HG02610 (cell line): Measurements from ENCODE around the gene ALPI.

Experiments
- ATAC-seq: cut with Tn5 transposase; IDR thresholded peaks from one replicate; pipeline ENCODE4 v1.9.1; 2021; ENCODE audit warnings: mild to moderate bottlenecking, moderate library complexity; ENCODE audit not compliant: unreplicated experiment

The ALPI gene

DNA sequence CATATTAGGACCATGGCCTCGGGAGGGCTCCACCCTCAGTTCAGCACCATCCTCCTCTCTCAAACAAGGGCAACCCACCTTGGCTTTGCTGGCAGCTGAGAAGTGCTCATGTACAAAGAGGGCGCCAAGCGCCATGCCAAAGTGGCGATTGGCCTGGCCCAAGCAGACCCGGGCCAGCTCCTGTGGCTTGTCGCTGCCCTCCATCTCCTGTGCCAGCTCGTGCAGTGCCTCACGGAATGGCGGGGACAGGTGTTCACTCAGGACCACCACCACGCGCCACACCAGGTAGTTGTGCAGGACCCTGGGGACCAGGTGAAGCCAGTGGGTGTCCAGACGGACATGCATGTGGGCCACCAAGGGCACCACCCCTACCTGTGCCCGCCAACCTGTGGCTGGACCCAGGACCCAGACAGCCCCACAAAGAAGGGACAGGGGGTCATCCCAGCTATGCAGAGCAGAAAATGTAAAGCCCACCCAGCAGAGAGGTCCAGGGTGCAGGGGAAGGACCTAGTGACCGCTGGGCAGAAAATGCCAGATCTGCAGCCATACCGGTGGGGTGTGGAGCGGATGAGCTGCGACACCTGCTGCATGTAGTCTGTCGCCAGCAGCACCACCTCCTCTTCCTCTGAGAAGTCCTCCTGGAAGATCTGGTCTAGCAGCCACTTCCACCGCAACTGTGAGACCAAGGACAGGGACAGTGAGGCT lies 28.1 kb downstream of the ALPI start:
- no peak for ATAC-seq

DNA sequence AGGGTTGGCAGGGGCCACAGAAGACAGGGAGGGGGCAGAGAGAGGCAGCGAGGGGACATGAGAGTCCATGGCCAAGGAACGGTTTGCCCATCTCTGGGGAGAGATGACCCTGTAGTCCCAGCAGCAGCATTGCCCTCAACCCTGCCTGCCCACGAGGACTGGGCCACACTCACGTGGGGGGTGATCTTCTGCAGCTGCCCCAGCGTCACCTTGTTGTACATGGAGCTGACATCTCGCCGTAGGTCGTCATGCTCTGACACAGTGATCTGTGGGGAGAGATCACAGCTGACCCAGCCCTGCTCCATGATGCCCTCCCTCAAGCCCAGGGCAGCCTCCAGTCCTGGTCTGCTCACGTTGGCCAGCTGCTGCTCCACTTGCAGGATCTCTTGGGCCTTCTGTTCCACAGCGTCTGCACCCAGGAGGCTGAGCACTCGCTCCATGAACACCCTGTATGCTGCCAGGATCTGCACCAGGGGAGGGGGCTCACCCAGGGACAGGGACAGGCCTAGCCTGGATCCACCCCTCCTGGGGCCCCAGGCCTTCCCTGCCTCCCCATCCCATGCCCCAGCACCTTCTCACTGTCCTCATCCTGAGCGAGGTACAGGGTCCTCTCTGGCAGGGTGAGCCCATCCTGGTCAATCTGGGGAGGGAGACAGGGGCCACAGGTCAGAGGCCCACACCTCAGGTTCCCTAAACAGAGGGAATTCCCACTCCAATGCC lies 28.8 kb downstream of the ALPI start:
- no peak for ATAC-seq

DNA sequence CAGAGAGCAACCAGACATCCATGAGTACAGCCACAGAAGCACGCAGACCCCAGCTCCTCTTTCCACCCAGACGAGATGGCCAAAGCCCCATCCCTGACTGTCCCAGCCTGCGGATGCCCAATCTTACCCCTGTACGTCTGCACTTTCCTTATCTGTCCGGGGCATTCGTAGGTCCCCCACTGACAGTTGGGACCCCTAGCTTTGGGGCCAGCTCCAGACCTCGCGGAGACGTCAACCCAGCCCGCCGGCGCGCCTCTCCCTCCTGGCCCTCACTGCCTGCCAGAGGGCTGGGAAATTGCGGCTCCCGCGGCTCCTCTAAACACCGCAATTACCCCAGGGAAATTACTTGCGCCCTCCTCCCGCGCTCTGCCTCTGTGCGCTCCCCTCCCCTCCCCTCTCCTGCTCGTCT lies 29.4 kb downstream of the ALPI start:
- no peak for ATAC-seq

DNA sequence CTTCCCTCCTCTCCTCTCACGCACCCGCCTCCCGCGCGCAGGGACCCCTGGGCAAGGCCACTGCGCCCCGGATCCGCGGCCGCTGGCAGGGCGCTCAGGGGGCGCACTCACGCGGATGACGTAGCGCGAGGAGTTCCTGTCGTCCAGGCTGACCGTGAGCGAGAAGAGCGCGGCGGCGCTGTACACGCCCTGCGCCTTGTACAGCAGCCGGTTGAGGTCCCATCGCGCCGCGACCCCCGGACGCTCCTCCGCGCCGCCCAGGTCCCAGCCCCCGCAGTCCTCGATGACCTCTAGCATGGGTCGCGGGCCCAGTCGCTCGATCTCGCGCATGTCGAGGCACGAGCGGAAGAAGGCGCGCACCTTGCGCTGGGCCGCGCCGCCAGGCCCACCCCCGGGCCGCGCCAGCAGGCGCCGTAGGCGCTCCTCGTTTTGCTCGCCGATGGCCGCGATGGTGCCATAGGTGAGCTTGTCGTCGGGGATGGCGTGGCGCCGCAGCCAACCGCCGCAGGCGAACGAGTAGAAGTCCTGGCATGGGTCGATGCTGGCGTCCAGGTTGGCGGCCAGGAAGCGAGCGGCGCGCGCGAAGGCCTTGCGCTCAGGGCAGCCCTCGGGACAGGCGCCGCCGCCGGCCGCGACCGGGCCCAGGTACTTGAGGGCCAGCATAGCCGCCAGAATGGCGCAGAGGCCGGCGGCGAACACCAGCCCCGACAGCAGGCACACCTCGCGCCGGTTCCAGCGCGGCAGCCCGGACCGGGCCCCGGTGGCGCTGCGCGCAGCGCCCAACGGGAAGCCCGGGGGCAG lies 30.0 kb downstream of the ALPI start:
- no peak for ATAC-seq

- no peak for ATAC-seq
Measured at GRCh38 chr2:232486558-232487384, 30.8 kb downstream of the ALPI start.

DNA sequence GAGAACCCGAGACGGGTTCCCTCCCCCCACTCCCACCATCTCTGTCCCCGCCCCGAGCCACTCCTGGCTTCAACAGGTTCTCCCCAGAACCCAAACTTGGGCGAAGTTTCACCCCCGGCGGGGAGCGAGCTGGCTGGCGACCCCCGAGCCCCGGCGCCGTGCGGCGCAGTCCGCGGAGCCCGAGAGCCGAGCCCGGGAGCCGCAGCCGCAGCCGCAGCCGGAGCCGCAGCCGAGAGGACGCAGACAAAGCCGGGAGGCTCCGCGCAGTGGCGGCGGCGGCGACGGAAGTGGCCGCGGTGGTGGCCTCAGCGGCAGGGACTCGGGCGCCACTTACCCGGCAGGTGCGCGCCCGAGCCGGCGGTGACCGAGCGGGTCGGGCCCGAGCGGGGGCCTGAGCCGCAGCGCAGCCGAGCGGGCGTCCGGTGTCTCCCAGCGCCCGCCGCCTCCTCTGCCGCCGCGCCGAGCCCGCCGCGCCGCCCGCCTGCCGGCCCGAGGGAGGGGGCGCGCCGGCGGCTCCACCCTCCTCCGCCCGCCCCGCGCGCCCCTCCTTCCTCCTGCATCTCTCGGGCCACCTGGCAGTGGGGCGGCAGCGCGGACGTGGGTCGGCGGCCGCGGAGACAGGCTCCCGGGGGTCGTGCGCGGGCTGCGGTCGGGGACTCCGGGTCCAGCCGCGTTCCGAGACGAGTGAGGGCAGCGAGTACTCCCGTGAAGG lies 31.6 kb downstream of the ALPI start, which contains the start of gene ECEL1:
Gene ECEL1, minus strand, starts transcription at position 450 of the 712 bp plus-strand sequence. CDS start 1,181 bp downstream, outside the sequence.
- no peak for ATAC-seq

GRCh38 chr2:232488097-232488711 lies 32.3 kb downstream of the ALPI start:
- ATAC-seq, result no peak

DNA sequence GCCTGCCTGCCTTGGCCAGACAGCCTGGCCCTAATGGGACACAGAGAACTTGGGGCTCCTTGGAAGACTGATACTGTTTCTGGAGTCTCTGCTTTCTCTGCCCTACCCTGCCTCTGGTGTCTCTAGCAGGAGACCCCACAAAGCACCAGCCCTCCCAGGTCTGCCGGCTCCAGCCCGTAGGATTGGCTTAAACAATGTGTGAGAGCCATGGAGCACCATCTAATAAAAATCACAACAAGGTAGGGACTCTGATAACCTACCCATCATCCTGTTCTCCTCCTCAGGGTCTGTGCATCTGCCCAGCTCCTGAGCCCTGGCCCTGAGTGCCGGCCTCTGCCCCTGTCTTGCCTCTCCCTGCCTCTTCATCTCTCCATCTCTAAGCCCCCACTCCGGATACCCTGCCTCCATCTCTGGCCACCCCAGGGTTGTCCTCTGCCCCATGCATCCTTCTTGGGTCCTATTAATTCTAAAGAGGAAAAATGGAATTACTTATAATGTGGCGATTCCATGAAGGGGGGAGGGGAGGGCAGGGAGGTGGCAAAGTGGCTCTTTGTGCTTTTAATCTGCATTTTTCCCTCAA lies 32.9 kb downstream of the ALPI start:
- ATAC-seq, result no peak

- ATAC-seq, result no peak
Measured at GRCh38 chr2:232489516-232490220, 33.7 kb downstream of the ALPI start.

GRCh38 chr2:232490221-232491138 lies 34.5 kb downstream of the ALPI start:
- ATAC-seq, result no peak

DNA sequence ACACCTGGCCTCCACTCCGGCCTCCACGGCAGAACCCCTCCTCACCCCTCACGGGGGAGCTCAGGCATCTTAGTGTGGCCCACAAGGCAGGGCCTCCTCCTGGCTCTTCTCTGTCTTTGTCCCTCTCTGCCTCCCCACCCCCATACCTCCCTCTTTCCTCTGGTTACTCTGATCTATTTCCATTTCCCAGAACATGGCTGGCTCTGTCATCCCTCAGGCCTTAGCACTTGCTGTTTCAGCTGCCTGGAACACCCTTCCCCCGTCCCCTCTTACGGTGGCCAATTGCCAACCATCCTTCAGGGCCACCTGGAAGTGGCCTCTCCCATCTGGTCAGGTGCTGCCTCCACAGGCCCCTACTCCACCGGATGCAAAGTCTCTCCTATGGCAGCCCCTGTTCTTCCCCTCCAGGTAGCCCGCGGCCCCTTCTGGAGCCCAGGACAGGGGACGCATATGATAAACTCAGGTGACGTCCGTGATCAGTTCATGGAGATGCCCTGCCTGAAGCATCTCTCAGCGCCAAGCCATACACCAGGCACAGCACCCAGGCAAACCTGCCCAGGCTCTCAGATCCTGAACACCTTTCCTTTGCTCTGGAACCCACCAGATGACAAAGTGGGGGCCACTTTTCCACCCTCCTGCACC lies 35.3 kb downstream of the ALPI start:
- no peak for ATAC-seq

DNA sequence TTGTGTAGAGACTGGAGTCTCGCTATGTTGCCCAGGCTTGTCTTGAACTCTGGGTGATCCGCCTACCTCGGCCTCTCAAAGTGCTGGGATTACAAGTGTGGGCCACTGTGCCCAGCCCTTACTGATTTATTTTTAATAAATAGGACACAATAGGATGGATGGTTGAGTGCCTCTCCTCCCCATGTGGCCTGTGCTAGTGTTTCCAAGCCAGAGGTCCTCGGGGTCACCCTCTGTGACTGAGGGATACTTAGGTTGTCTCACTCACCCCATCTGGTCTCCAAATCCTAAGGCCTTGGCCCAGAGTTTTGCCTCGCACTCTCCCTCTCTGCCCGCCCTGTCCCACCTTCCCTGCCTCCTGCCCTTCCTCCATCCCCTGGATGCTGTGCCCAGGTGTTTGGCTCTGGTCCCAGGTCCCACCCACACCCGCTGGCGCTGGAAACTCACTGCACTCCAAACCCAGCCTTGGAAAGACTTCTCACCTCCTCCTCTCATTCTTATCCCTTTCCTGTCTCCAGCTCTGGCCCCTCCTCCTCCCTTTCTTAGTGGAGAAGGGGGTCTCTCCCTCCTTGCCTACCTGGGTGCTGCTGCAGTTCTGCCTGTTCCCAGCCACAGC lies 36.4 kb downstream of the ALPI start:
- ATAC-seq, result no peak

DNA sequence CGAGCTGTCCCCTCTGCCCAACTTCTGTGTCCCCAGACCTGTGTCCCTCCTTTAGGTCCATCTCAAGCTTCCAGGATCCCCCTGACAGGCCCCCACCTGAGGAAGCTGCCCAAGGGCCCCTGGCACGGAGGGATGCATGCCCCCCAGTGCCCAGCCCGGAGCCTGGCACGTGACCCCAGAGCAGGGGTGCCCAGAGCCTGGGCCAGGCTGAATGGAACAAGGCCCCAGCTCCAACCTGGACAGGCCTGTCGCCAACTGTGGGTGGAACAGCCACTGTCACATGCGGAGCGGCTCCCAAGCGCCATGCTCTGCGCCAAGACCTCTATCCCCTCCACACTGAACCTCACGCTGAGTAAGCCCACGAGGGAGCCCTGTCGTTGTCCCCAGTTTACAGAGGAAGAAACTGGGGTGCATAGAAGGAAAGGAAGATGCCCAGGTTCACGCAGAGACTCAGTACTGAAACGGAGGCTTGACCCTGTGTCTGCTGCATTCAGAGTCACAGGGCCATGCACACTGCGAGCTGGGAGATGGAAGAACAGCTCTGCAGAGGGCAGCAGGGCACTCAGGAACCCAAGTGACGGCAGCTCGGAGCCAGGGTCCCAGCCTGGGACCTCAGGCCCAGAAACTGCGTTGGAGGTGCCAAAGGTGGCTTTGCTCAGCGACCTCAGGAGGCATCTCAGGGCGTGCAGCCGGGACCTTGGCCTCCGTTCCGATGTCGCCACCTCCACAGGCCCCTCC lies 37.2 kb downstream of the ALPI start:
- no peak for ATAC-seq

DNA sequence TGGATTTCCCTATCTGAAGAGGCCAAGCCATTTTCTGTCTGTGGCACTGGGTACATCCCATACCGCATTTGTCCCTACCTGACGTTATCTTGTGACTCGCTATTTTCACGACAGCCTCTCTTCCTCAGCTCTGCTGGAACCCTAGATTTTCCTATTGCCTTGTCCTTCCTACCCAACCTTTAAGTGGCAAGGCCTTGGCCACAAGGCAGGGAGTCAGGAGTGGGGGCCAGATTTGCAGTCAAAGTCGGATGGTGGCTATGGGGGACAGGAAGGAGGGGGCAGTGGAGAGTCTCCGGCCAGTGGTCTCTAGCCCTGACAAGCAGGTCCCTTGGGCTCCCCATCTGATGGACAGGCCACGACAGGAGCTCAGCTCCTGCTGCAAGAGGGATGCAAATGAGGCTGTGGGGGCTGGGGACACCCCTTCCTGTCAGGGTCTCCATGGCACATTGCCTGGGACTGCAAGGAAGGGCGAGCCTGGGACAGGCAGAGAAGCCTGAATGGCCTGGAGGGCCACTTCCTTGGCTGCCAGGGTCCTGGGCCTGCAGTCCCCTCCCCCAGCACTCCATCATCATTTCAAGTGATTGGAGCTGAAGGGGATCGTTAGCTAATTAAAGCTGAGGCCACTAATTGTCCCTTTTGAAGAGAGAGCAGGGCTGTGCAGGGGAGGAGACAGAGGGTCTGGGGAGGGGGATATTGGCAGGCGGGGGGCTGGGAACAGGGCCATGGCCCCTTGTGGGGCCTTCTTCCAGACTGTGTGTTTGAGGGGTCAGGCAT lies 37.9 kb downstream of the ALPI start:
- no peak for ATAC-seq

GRCh38 chr2:232494542-232494941 lies 38.6 kb downstream of the ALPI start:
- ATAC-seq, result no peak
